Fibroblast of pulmonary artery (primary cell): ENCODE results near the gene POGZ.
A peak's percentile ranks its signal among the peaks of the same experiment; 100 is the strongest.

ENCODE experiments used
- DNase-seq: peaks from one replicate; pipeline ENCODE4 v3.0.0-alpha.2; 2010; ENCODE audit warnings: low read depth
- H3K4me3 ChIP-seq: replicated peaks from 2 replicates; pipeline ENCODE4 v1.5.1; 2011; ENCODE audit warnings: low read depth, mild to moderate bottlenecking, control low read depth, low read length, moderate library complexity
- CTCF ChIP-seq: IDR thresholded peaks from 2 replicates; pipeline ENCODE4 v1.5.1; 2011; ENCODE audit warnings: mild to moderate bottlenecking, control low read depth, low read length, inconsistent platforms; ENCODE audit errors: missing control alignments

Gene POGZ

GRCh38 chr1:151369302-151369610 is 90.0 kb downstream of the POGZ start:
- H3K4me3 ChIP-seq, result no peak overlapping the region
- no peak for TF ChIP-seq CTCF
- DNase-seq, result no peak

DNA sequence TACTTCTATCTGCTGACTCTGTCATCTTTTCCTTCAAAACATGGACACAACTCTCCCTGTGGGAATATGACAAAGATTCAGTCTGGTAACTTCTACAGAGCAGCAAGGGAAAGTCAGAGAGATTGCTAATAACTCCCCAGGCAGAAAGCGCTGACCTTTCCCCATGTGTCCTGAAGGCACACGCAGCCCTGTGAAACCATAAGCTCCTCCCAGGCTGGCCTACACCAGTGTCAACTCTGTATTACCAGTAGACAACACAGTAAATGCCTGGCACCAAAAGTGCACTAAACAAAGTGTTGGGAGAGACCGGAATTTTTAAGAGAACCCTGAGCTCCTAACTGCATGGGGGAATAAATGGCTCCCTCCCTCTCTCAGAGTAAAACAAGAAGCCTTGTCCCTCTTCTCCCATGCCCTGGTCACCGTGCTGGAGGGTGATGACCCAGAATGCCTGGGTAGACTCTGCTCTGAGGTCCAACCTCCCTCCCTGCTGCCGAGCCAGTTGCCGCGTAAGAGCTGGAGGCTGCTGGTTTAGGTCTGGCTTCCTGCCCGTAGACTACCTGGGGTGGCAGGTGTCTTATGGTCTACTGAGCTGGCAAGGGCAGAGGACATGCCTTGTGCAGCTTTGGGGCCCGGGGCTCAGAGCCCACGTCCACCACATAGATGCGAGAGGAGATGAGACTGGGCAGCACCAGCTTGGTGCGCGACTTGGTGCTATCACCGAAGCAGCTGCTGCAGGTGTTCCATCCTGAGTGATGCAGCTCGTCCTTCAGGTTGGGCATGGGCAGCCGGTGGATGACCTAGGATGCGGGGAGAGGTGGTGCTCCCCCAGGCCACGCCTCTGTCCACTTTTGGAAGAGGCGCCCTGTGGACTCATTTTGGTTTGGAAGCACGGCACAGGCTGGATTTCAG is 90.6 kb downstream of the POGZ start:
- TF ChIP-seq CTCF, result no peak
- no peak overlapping the region for H3K4me3 ChIP-seq
- DNase-seq, result no peak

- H3K4me3 ChIP-seq, result no peak overlapping the region
- peak; percentile 40 for DNase-seq
- no peak for TF ChIP-seq CTCF
Observed at GRCh38 chr1:151367658-151368392, 91.5 kb downstream of the POGZ start.

GRCh38 chr1:151364996-151365395 is 94.3 kb downstream of the POGZ start:
- DNase-seq, result no peak
- no peak overlapping the region for H3K4me3 ChIP-seq
- no peak for TF ChIP-seq CTCF

GRCh38 chr1:151362308-151363155 is 96.8 kb downstream of the POGZ start:
- DNase-seq, result no peak
- H3K4me3 ChIP-seq, result no peak overlapping the region
- no peak for TF ChIP-seq CTCF

- DNase-seq, result no peak
- no peak overlapping the region for H3K4me3 ChIP-seq
- TF ChIP-seq CTCF, result no peak
Observed at GRCh38 chr1:151361883-151362282, 97.4 kb downstream of the POGZ start.
